Stimulated activated CD4-positive, alpha-beta T cell treated with anti-CD3 and anti-CD28 coated beads, Interleukin-4, amount 100 ng/mL, for 4 hours (primary cell): ENCODE measurements around the gene ANXA9.

Experiments used
- DNase-seq, 2 experiments: peaks; one replicate each; pipeline ENCODE4 v3.0.0-alpha.2; 2020

ANXA9 gene

GRCh38 chr1:150981805-150982712, at the start of gene ANXA9:
TSS of gene ANXA9 (plus strand) at chr1:150982292. CDS start at chr1:150983106, 814 bp downstream.
- DNase-seq, result no peak

GRCh38 chr1:150944856-150945255, 37.2 kb upstream of the ANXA9 start:
- DNase-seq, result no peak

- no peak for DNase-seq
Measured at GRCh38 chr1:150954708-150955107, 27.4 kb upstream of the ANXA9 start.

- no peak for DNase-seq
Measured at GRCh38 chr1:150955280-150955679, 26.8 kb upstream of the ANXA9 start.

GRCh38 chr1:150957666-150958065, 24.4 kb upstream of the ANXA9 start:
- DNase-seq, result no peak

- DNase-seq, result no peak
Measured at GRCh38 chr1:150960646-150961045, 21.4 kb upstream of the ANXA9 start.

GRCh38 chr1:150961756-150962155, 20.3 kb upstream of the ANXA9 start:
- DNase-seq, result no peak

- DNase-seq, result no peak
Measured at GRCh38 chr1:150963321-150964163, 18.6 kb upstream of the ANXA9 start.

- DNase-seq, result no peak
Measured at GRCh38 chr1:150964164-150964489, 18.0 kb upstream of the ANXA9 start.

GRCh38 chr1:150965605-150966004, 16.5 kb upstream of the ANXA9 start:
- no peak for DNase-seq

- DNase-seq, result no peak
Measured at GRCh38 chr1:150966011-150966410, 16.1 kb upstream of the ANXA9 start.

GRCh38 chr1:150967936-150968335, 14.2 kb upstream of the ANXA9 start:
- no peak for DNase-seq

GRCh38 chr1:150968491-150968890, 13.6 kb upstream of the ANXA9 start:
- DNase-seq, result no peak

- no peak for DNase-seq
Measured at GRCh38 chr1:150969626-150970025, 12.5 kb upstream of the ANXA9 start.

- DNase-seq, result no peak
Measured at GRCh38 chr1:150970808-150971582, 11.1 kb upstream of the ANXA9 start.

- no peak for DNase-seq
Measured at GRCh38 chr1:150971583-150972416, 10.3 kb upstream of the ANXA9 start.

- DNase-seq, result no peak
Measured at GRCh38 chr1:150972417-150972940, 9.6 kb upstream of the ANXA9 start.

GRCh38 chr1:150973258-150973835, 8.7 kb upstream of the ANXA9 start:
- peak in 1 of 2 experiments; percentile 14 for DNase-seq

- peak; percentile 29 to 34 for DNase-seq
Measured at GRCh38 chr1:150973836-150974579, 8.1 kb upstream of the ANXA9 start.

- DNase-seq, result peak; percentile 73
Measured at GRCh38 chr1:150974580-150975478, 7.3 kb upstream of the ANXA9 start, which contains the start of gene CERS2. TSS of gene CERS2 (minus strand) at chr1:150974835. CDS start at chr1:150969090, 5,745 bp downstream.
